Muscle layer of duodenum (tissue), 2 donors: ENCODE measurements around the gene IFT74.
"Not testable (repeated sequence)": the region's sequence is repeated elsewhere in the genome, so short reads cannot be mapped to it uniquely, and the experiment has no call there.

Experiments
- H3K27ac ChIP-seq: one replicate; pipeline ENCODE4 v1.7.0; 2013; ENCODE audit warnings: mild to moderate bottlenecking, low read length
- H3K27me3 ChIP-seq: one replicate; pipeline ENCODE4 v1.7.0; 2013; ENCODE audit warnings: low read depth, mild to moderate bottlenecking, control low read depth, low read length
- H3K36me3 ChIP-seq, 2 donors: one replicate each; pipeline ENCODE4 v1.7.0; 2013; ENCODE audit warnings: low read length in 2 of 2, control low read depth in 1 of 2, mild to moderate bottlenecking in 1 of 2; ENCODE audit not compliant: insufficient read depth in 2 of 2, control insufficient read depth in 1 of 2
- H3K4me1 ChIP-seq, 2 donors: one replicate each; pipeline ENCODE4 v1.7.0; 2013; ENCODE audit warnings: low read length in 2 of 2, mild to moderate bottlenecking in 2 of 2, control low read depth in 1 of 2, moderate library complexity in 1 of 2; ENCODE audit not compliant: insufficient read depth in 2 of 2, control insufficient read depth in 1 of 2
- H3K4me3 ChIP-seq, 2 donors: one replicate each; pipeline ENCODE4 v1.7.0; 2013; ENCODE audit warnings: low read length in 2 of 2, low read depth in 1 of 2, mild to moderate bottlenecking in 1 of 2
- H3K9me3 ChIP-seq, 2 donors: one replicate each; pipeline ENCODE4 v1.7.0; 2013; ENCODE audit warnings: low read length in 2 of 2, control low read depth in 1 of 2, mild to moderate bottlenecking in 1 of 2; ENCODE audit not compliant: control insufficient read depth in 1 of 2
- donor health status: healthy.

The IFT74 gene

GRCh38 chr9:27085456-27085855 lies 129.2 kb downstream of the IFT74 start:
- Histone ChIP-seq H3K4me3 (no peak overlapping the region), H3K27ac (no peak overlapping the region), H3K9me3 (no peaks in the 10 kb centered on the region), H3K4me1 (peaks cover 0 to 4% of the 10 kb centered on the region in 2 donors), H3K27me3 (no peaks in the 10 kb centered on the region), H3K36me3 (no peaks in the 10 kb centered on the region)

GRCh38 chr9:27086818-27087680 lies 130.8 kb downstream of the IFT74 start:
- peaks cover 0 to 4% of the 10 kb centered on the region in 2 donors for H3K4me1 ChIP-seq
- no peaks in the 10 kb centered on the region for H3K27me3 ChIP-seq
- H3K36me3 ChIP-seq, result no peaks in the 10 kb centered on the region
- H3K4me3 ChIP-seq, result no peak overlapping the region
- no peaks in the 10 kb centered on the region for H3K9me3 ChIP-seq
- H3K27ac ChIP-seq, result no peak overlapping the region

GRCh38 chr9:27088981-27089380 lies 132.8 kb downstream of the IFT74 start:
- no peaks in the 10 kb centered on the region for H3K9me3 ChIP-seq
- no peaks in the 10 kb centered on the region for H3K27me3 ChIP-seq
- no peak overlapping the region for H3K4me3 ChIP-seq
- H3K4me1 ChIP-seq, result peaks cover 0 to 4% of the 10 kb centered on the region in 2 donors
- no peak overlapping the region for H3K27ac ChIP-seq
- H3K36me3 ChIP-seq, result no peaks in the 10 kb centered on the region

GRCh38 chr9:27089706-27090105 lies 133.5 kb downstream of the IFT74 start:
- Histone ChIP-seq H3K36me3 (no peaks in the 10 kb centered on the region), H3K27ac (no peak overlapping the region), H3K9me3 (no peaks in the 10 kb centered on the region), H3K4me3 (no peak overlapping the region), H3K4me1 (peaks cover 0 to 4% of the 10 kb centered on the region in 2 donors), H3K27me3 (no peaks in the 10 kb centered on the region)

GRCh38 chr9:27090231-27090630 lies 134.0 kb downstream of the IFT74 start:
- Histone ChIP-seq H3K27me3 (no peaks in the 10 kb centered on the region), H3K4me3 (no peak overlapping the region), H3K36me3 (no peaks in the 10 kb centered on the region), H3K27ac (no peak overlapping the region), H3K9me3 (no peaks in the 10 kb centered on the region), H3K4me1 (peaks cover 0 to 4% of the 10 kb centered on the region in 2 donors)

GRCh38 chr9:27090711-27091110 lies 134.5 kb downstream of the IFT74 start:
- Histone ChIP-seq H3K36me3 (no peaks in the 10 kb centered on the region), H3K27ac (no peak overlapping the region), H3K27me3 (no peaks in the 10 kb centered on the region), H3K4me1 (peaks cover 0 to 4% of the 10 kb centered on the region in 2 donors), H3K9me3 (no peaks in the 10 kb centered on the region), H3K4me3 (no peak overlapping the region)

GRCh38 chr9:27092496-27092895 lies 136.3 kb downstream of the IFT74 start:
- not testable (repeated sequence) for H3K9me3 ChIP-seq, H3K27me3 ChIP-seq, H3K36me3 ChIP-seq, H3K4me3 ChIP-seq, H3K27ac ChIP-seq, H3K4me1 ChIP-seq

GRCh38 chr9:27093384-27094067 lies 137.3 kb downstream of the IFT74 start:
- not testable (repeated sequence) for H3K4me3 ChIP-seq, H3K27ac ChIP-seq, H3K9me3 ChIP-seq, H3K4me1 ChIP-seq, H3K36me3 ChIP-seq, H3K27me3 ChIP-seq

GRCh38 chr9:27094640-27095298 lies 138.6 kb downstream of the IFT74 start:
- H3K9me3 ChIP-seq, result no peaks in the 10 kb centered on the region
- H3K27ac ChIP-seq, result no peak overlapping the region
- H3K4me1 ChIP-seq, result no peaks in the 10 kb centered on the region
- H3K4me3 ChIP-seq, result no peak overlapping the region
- H3K27me3 ChIP-seq, result no peaks in the 10 kb centered on the region
- no peaks in the 10 kb centered on the region for H3K36me3 ChIP-seq

GRCh38 chr9:27107241-27107640 lies 151.0 kb downstream of the IFT74 start:
- H3K36me3 ChIP-seq, result no peaks in the 10 kb centered on the region
- no peak overlapping the region for H3K4me3 ChIP-seq
- H3K4me1 ChIP-seq, result no peaks in the 10 kb centered on the region
- H3K27me3 ChIP-seq, result no peaks in the 10 kb centered on the region
- no peaks in the 10 kb centered on the region for H3K9me3 ChIP-seq
- H3K27ac ChIP-seq, result no peak overlapping the region

GRCh38 chr9:27108981-27109541 lies 152.8 kb downstream of the IFT74 start, which contains the start of gene TEK:
Gene TEK, plus strand, starts transcription at chr9:27109225. Its CDS starts 366 bp downstream, at chr9:27109591.
- H3K9me3 ChIP-seq, result no peaks in the 10 kb centered on the region
- peak within 1 kb of the TSS; percentile 14 to 37 for H3K4me3 ChIP-seq
- no peaks in the 10 kb centered on the region for H3K36me3 ChIP-seq
- H3K27ac ChIP-seq, result peak within 1 kb of the TSS; percentile 19
- H3K4me1 ChIP-seq, result no peaks in the 10 kb centered on the region
- H3K27me3 ChIP-seq, result no peaks in the 10 kb centered on the region
